Retinal pigment epithelial cell (primary cell): ENCODE measurements around the gene TRIM59.

Experiments used
- DNase-seq: peaks from one replicate; pipeline ENCODE4 v3.0.0-alpha.2; 2010; ENCODE audit warnings: low read depth
- H3K4me3 ChIP-seq: 2 replicates; pipeline ENCODE4 v1.5.1; 2011; ENCODE audit warnings: mild to moderate bottlenecking, low read length, control low read depth, moderate library complexity
- CTCF ChIP-seq: conservative IDR thresholded peaks from 2 replicates; pipeline ENCODE4 v1.5.1; 2011; ENCODE audit warnings: low read depth, low read length, control low read depth, inconsistent platforms

Gene TRIM59

GRCh38 chr3:160449636-160450598 is at the start of gene TRIM59:
TSS of gene TRIM59 (minus strand) at chr3:160449786. CDS start at chr3:160439183, 10,603 bp downstream.
- H3K4me3 ChIP-seq, result peak within 1 kb of the TSS; percentile 87
- TF ChIP-seq CTCF, result peak; percentile 3
- DNase-seq, result peak; percentile 95

- no peak overlapping the region for H3K4me3 ChIP-seq
- TF ChIP-seq CTCF, result no peak
- no peak for DNase-seq
Measured at GRCh38 chr3:160498202-160498601, 48.6 kb upstream of the TRIM59 start.

GRCh38 chr3:160490166-160490565 is 40.6 kb upstream of the TRIM59 start:
- TF ChIP-seq CTCF, result no peak
- no peak overlapping the region for H3K4me3 ChIP-seq
- no peak for DNase-seq

- DNase-seq, result peak; percentile 10
- peak; percentile 53 for TF ChIP-seq CTCF
- no peak overlapping the region for H3K4me3 ChIP-seq
Measured at GRCh38 chr3:160486459-160486869, 36.9 kb upstream of the TRIM59 start.

GRCh38 chr3:160482796-160483195 is 33.2 kb upstream of the TRIM59 start:
- TF ChIP-seq CTCF, result no peak
- H3K4me3 ChIP-seq, result no peak overlapping the region
- no peak for DNase-seq

- no peak for DNase-seq
- TF ChIP-seq CTCF, result no peak
Measured at GRCh38 chr3:160481856-160482255, 32.3 kb upstream of the TRIM59 start.

GRCh38 chr3:160480931-160481330 is 31.3 kb upstream of the TRIM59 start:
- no peak for TF ChIP-seq CTCF
- no peak overlapping the region for H3K4me3 ChIP-seq
- no peak for DNase-seq

More at GRCh38 chr3:160481856-160482255, 32.3 kb upstream of the TRIM59 start:
- H3K4me3 ChIP-seq, result no peak overlapping the region
